Daoy (cell line): ENCODE measurements around the gene NDST4. TPM values are rescaled to one million over a fixed set of nuclear protein-coding genes. Genes with fewer than 3 reads are reported as not detected.
A peak's percentile ranks its signal among the peaks of the same experiment; 100 is the strongest.

Experiments used
- DNase-seq: peaks from one replicate; pipeline ENCODE4 v3.0.0-alpha.2; 2015; ENCODE audit warnings: low read depth
- total RNA-seq: library from RNA; depleted of rRNA; stranded (reverse); fragments of >200 nt; shearing (Covaris generic); gene quantifications from 2 replicates; pipeline ENCODE4 v1.2.3, GENCODE V29; 2014

Gene NDST4
- total RNA-seq, 1 experiment from 2014 or later, result not detected

- no peak for DNase-seq
Measured at GRCh38 chr4:114907568-114907967, 205.9 kb downstream of the NDST4 start.

- no peak for DNase-seq
Measured at GRCh38 chr4:114905017-114905416, 208.4 kb downstream of the NDST4 start.

- DNase-seq, result no peak
Measured at GRCh38 chr4:114900934-114901333, 212.5 kb downstream of the NDST4 start.

GRCh38 chr4:114890773-114891172 lies 222.6 kb downstream of the NDST4 start:
- DNase-seq, result peak; percentile 2

GRCh38 chr4:114886761-114887160 lies 226.7 kb downstream of the NDST4 start:
- no peak for DNase-seq

- no peak for DNase-seq
Measured at GRCh38 chr4:114883641-114884040, 229.8 kb downstream of the NDST4 start.

- no peak for DNase-seq
Measured at GRCh38 chr4:114879916-114880669, 233.3 kb downstream of the NDST4 start.

GRCh38 chr4:114875630-114876029 lies 237.8 kb downstream of the NDST4 start:
- DNase-seq, result no peak

GRCh38 chr4:114874321-114874720 lies 239.1 kb downstream of the NDST4 start:
- DNase-seq, result no peak

GRCh38 chr4:114870987-114871386 lies 242.4 kb downstream of the NDST4 start:
- DNase-seq, result no peak

- no peak for DNase-seq
Measured at GRCh38 chr4:114866901-114867670, 246.3 kb downstream of the NDST4 start.

GRCh38 chr4:114864060-114864459 lies 249.4 kb downstream of the NDST4 start:
- DNase-seq, result no peak

- DNase-seq, result no peak
Measured at GRCh38 chr4:114860786-114861185, 252.6 kb downstream of the NDST4 start.

- no peak for DNase-seq
Measured at GRCh38 chr4:114857831-114858230, 255.6 kb downstream of the NDST4 start.

- no peak for DNase-seq
Measured at GRCh38 chr4:114839986-114840385, 273.4 kb downstream of the NDST4 start.

GRCh38 chr4:114830628-114831027 lies 282.8 kb downstream of the NDST4 start:
- DNase-seq, result no peak

- DNase-seq, result no peak
Measured at GRCh38 chr4:114827651-114828050, 285.8 kb downstream of the NDST4 start.

GRCh38 chr4:114815760-114816159 lies 297.7 kb downstream of the NDST4 start:
- no peak for DNase-seq

- DNase-seq, result no peak
Measured at GRCh38 chr4:114813961-114814360, 299.5 kb downstream of the NDST4 start.

- no peak for DNase-seq
Measured at GRCh38 chr4:114811564-114812301, 301.7 kb downstream of the NDST4 start.

GRCh38 chr4:114807759-114808404 lies 305.5 kb downstream of the NDST4 start:
- DNase-seq, result peak; percentile 41

GRCh38 chr4:114807357-114807756 lies 306.1 kb downstream of the NDST4 start:
- DNase-seq, result no peak
